PC-3 (cell line): ENCODE data around the gene PRRT1B. TPM values are rescaled to one million over a fixed set of nuclear protein-coding genes. Genes with fewer than 3 reads are reported as not detected.

Experiments used
- ATAC-seq: fragments of 200-7000 bp; cut with Tn5 transposase; 2 replicates; pipeline ENCODE4 v1.9.1; 2020; ENCODE audit warnings: mild to moderate bottlenecking, moderate library complexity
- BruUV-seq: library from RNA; stranded (reverse); fragments of 400-500 nt; replicated peaks from 2 replicates; lab custom pipeline; 2021; lab: Mats Ljungman, UMichigan
- CTCF ChIA-PET: fragments of 300-600 bp; sonication (Branson Sonifier 250); formaldehyde crosslinking; loops from one replicate; lab custom pipeline; 2022; ENCODE audit warnings: antibody characterized with exemption; lab: Charles Lee
- POLR2A ChIA-PET: fragments of 300-600 bp; sonication (Branson Sonifier 250); formaldehyde crosslinking; loops from one replicate; lab custom pipeline; 2022; ENCODE audit warnings: antibody characterized with exemption; ENCODE audit not compliant: unreplicated experiment; lab: Charles Lee
- DNase-seq: peaks from one replicate; pipeline ENCODE4 v3.0.0-alpha.2; 2015
- H2AFZ ChIP-seq: fragments of 300-600 bp; sonication (generic); 2 replicates; pipeline ENCODE4 v1.6.0; 2016; ENCODE audit warnings: antibody characterized with exemption, low read length
- H3F3A ChIP-seq: fragments of 300-600 bp; sonication (generic); one replicate; pipeline ENCODE4 v1.6.0; 2017; ENCODE audit warnings: antibody characterized with exemption, low read length, control low read depth, mild to moderate bottlenecking; ENCODE audit not compliant: unreplicated experiment
- H3K27ac ChIP-seq: fragments of 300-600 bp; sonication (generic); 2 replicates; pipeline ENCODE4 v1.5.1; 2016; ENCODE audit warnings: mild to moderate bottlenecking, low read length
- H3K27me3 ChIP-seq: fragments of 300-600 bp; sonication (generic); 2 replicates; pipeline ENCODE4 v1.6.1; 2016; ENCODE audit warnings: low read length, mixed read lengths
- H3K36me3 ChIP-seq: fragments of 300-600 bp; sonication (generic); 2 replicates; pipeline ENCODE4 v1.6.1; 2016; ENCODE audit warnings: low read depth, mixed run types, low read length, mixed read lengths
- H3K4me1 ChIP-seq: fragments of 300-600 bp; sonication (generic); 2 replicates; pipeline ENCODE4 v1.5.1; 2016; ENCODE audit warnings: low read length; ENCODE audit not compliant: insufficient read depth
- H3K4me2 ChIP-seq: fragments of 300-600 bp; sonication (generic); 2 replicates; pipeline ENCODE4 v1.6.0; 2016; ENCODE audit warnings: low read length
- H3K4me3 ChIP-seq: fragments of 300-600 bp; sonication (generic); 2 replicates; pipeline ENCODE4 v1.5.1; 2016; ENCODE audit warnings: mild to moderate bottlenecking, low read length, mixed read lengths
- H3K79me2 ChIP-seq: fragments of 300-600 bp; sonication (generic); 2 replicates; pipeline ENCODE4 v1.6.1; 2017; ENCODE audit warnings: low read length, mixed read lengths
- H3K9ac ChIP-seq: fragments of 300-600 bp; sonication (generic); 2 replicates; pipeline ENCODE4 v1.6.0; 2016; ENCODE audit warnings: mild to moderate bottlenecking, low read length
- H3K9me2 ChIP-seq: fragments of 300-600 bp; sonication (generic); replicated peaks from 2 replicates; pipeline ENCODE4 v1.6.1; 2016; ENCODE audit warnings: mixed run types, low read length, mixed read lengths
- H3K9me3 ChIP-seq: fragments of 300-600 bp; sonication (generic); 2 replicates; pipeline ENCODE4 v1.6.1; 2016; ENCODE audit warnings: low read length, mixed read lengths
- H4K20me1 ChIP-seq: fragments of 300-600 bp; sonication (generic); 2 replicates; pipeline ENCODE4 v1.6.1; 2016; ENCODE audit warnings: low read length, mixed read lengths
- CTCF ChIP-seq: fragments of 300-600 bp; sonication (generic); conservative IDR thresholded peaks from 2 replicates; pipeline ENCODE4 v1.5.1; 2017; ENCODE audit warnings: antibody characterized with exemption, low read depth, mild to moderate bottlenecking, low read length
- EZH2 ChIP-seq: fragments of 300-600 bp; sonication (generic); IDR thresholded peaks from one replicate; pipeline ENCODE4 v1.6.1; 2017; ENCODE audit warnings: antibody characterized with exemption, mild to moderate bottlenecking, low read length; ENCODE audit not compliant: unreplicated experiment
- EZH2phosphoT487 ChIP-seq: fragments of 300-600 bp; sonication (generic); IDR thresholded peaks from 2 replicates; pipeline ENCODE4 v1.6.1; 2018; ENCODE audit warnings: mild to moderate bottlenecking, antibody characterized with exemption, low read length, borderline replicate concordance
- intact Hi-C: fragments of 100-400 bp; cut with micrococcal nuclease; formaldehyde crosslinking; loops from 2 replicates; pipeline ENCODE4 v1.9.0; 2023
- total RNA-seq: library from RNA; depleted of rRNA; stranded (reverse); fragments of >200 nt; gene quantifications from 2 replicates; pipeline ENCODE4 v1.2.3, GENCODE V29; 2014

PRRT1B gene
- total RNA-seq, 1 experiment from 2014 or later, result not detected

DNA sequence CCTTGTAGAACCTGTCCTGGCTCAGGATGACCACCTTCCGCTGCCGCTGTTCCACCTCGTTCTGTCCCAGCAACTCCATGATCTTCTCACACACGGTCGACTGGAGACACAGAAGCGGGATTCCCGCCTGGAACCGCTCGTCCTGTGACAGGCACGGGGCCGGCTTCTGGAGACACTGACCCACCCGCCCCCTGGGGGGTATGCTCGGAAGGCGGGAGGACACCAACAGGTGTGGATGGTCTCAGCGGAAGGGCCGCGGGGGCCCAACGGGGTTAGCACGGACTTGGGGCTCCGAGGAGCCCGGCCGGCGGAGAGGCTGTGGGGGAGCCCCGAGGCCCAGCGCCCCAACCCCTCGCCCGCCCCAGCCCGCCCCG lies 14.8 kb upstream of the PRRT1B start:
- ATAC-seq (peak; percentile 59), DNase-seq (peak; percentile 33)
- Histone ChIP-seq H3K9me2 (no peaks in the 10 kb centered on the region), H3K4me2 (peak overlapping the region; percentile 91), H3K4me1 (peaks cover 7% of the 10 kb centered on the region; the same call in 1 of the 2 replicates), H3K27me3 (no peaks in the 10 kb centered on the region), H3K27ac (no peak overlapping the region), H3K36me3 (no peaks in the 10 kb centered on the region; the same call in 1 of the 2 replicates), H3K4me3 (peak overlapping the region; percentile 76), H2AFZ (peak overlapping the region; percentile 65; the same call in 1 of the 2 replicates), H3K79me2 (peaks cover 8% of the 10 kb centered on the region), H3K9ac (peak overlapping the region; percentile 74), H4K20me1 (no peaks in the 10 kb centered on the region), H3K9me3 (no peaks in the 10 kb centered on the region), H3F3A (no peaks in the 10 kb centered on the region)
- intact Hi-C loops, result no loop called here
- POLR2A ChIA-PET, result no interaction called here
- CTCF ChIA-PET, result no interaction called here
- BruUV-seq, result no TSS peak
- TF ChIP-seq EZH2phosphoT487, result no peak
- TF ChIP-seq EZH2, result no peak
- TF ChIP-seq CTCF, result 0 out of 2 replicates have a peak, but pooled peaks have one; percentile 14

DNA sequence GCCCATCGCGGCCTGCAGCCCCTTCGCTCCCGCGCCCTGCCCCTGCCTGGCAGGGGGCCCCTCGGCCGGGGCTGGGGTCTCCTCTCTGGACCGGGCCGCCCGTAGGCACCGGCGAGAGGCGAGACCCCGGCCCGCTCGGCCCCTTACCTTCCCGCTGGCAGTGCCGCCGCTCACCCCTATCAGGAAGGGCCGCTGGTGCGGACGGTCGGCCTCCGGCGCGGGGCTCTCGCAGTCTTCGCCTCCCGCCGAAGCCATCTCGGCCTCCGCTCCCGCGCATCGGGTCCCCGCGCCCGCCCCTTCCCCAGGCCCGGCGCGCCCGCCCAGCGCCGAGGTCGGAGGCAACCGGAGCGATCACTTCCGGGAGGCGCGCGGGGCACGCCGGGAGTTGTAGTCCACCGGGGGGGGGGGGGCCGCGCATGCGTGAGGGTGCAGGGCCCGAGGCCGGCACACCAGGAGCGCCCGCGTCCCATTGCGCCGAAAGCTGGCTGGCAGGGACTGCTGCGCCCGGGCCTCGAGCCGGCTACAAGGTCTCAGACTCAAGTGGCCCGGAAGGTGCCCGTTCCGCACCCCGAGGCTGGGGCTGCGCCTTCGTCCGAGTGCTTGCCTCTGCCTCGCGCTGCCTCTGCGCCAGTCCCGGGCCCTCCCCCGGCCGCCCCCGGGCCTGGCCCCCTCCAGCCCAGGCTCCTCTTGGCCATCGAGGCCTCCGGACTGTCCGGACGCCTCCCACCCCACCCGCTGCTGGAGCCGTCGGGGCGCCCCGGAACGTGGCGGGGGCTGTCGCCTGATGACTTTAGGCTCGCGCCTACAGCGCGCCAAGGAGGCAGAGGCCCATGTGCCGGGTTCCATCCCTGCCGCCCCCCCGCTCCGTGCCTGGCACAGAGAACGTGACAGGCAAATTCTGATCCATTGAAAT lies 14.1 kb upstream of the PRRT1B start, which contains the start of gene UCK1:
Gene UCK1 (minus strand): TSS at position 344 of the 913 bp plus-strand sequence. CDS start 89 bp downstream, at position 255.
- DNase-seq (peak; percentile 64), ATAC-seq (peak; percentile 87)
- Histone ChIP-seq H3K27me3 (no peaks in the 10 kb centered on the region), H3K79me2 (peaks cover 8% of the 10 kb centered on the region), H3K9me2 (no peaks in the 10 kb centered on the region), H2AFZ (peak within 1 kb of the TSS; percentile 65), H3K9me3 (no peaks in the 10 kb centered on the region), H4K20me1 (no peaks in the 10 kb centered on the region), H3F3A (no peaks in the 10 kb centered on the region), H3K4me2 (peak within 1 kb of the TSS; percentile 91), H3K9ac (peak within 1 kb of the TSS; percentile 74), H3K27ac (no peak within 1 kb of the TSS), H3K36me3 (no peaks in the 10 kb centered on the region; the same call in 1 of the 2 replicates), H3K4me1 (peaks cover 7% of the 10 kb centered on the region; the same call in 1 of the 2 replicates), H3K4me3 (peak within 1 kb of the TSS; percentile 76)
- CTCF ChIA-PET, result no interaction called here
- intact Hi-C loops, result no loop called here
- TF ChIP-seq EZH2, result no peak
- no peak for TF ChIP-seq CTCF
- POLR2A ChIA-PET, result no interaction called here
- BruUV-seq, result no TSS peak
